Measurements from ENCODE around the gene ZNF512B. TPM values are rescaled to one million over a fixed set of nuclear protein-coding genes. Genes with fewer than 3 reads are reported as not detected.
A peak's percentile ranks its signal among the peaks of the same experiment; 100 is the strongest.
"Not testable (repeated sequence)": the region's sequence is repeated elsewhere in the genome, so short reads cannot be mapped to it uniquely, and the experiment has no call there.

The ZNF512B gene
- total RNA-seq (10 to 100 TPM in 7 of 9 donors, 1 to 10 TPM in 2; 8.5 to 24.7 (median 14.0) TPM), polyA plus RNA-seq (10 to 100 TPM in 2 of 3 donors, 1 to 10 TPM in 1; 3.5 to 39.4 (median 12.1) TPM)
- long read RNA-seq, donor 1: 0 reads
- long read RNA-seq, donor 2, partial matches to known transcripts: 5 of 5 reads
- long read RNA-seq, donor 2, other reads (novel, unspliced or antisense): 0 of 5 reads
- long read RNA-seq, donor 3: 0 reads
- long read RNA-seq, donor 4: 0 reads
- long read RNA-seq, donor 5, full-length matches to known transcripts: 4 of 25 reads
- long read RNA-seq, donor 5, partial matches to known transcripts: 1 of 25 reads
- long read RNA-seq, donor 5, other reads (novel, unspliced or antisense): 20 of 25 reads
- long read RNA-seq, donor 6: 0 reads
- long read RNA-seq, donor 7: 0 reads
- long read RNA-seq, donor 8, full-length matches to known transcripts: 1 of 1 reads
- long read RNA-seq, donor 8, partial matches to known transcripts: 0 of 1 reads
- long read RNA-seq, donor 8, other reads (novel, unspliced or antisense): 0 of 1 reads
- long read RNA-seq, donor 9: 0 reads
- long read RNA-seq, donor 10: 0 reads

- TF ChIP-seq POLR2A (IDR thresholded peaks at IDR 0.05) (no peak), CTCF (IDR thresholded peaks at IDR 0.05) (no peak)
- H3K9me3 ChIP-seq (replicated peaks in 1 of 3): no peaks in the 10 kb centered on the region
- H3K27ac ChIP-seq: peak within 1 kb of the TSS in 4 of 5 donors; percentile 43 to 68 (median 54)
- DNase-seq: peak; percentile 71 to 82 (median 78)
- intact Hi-C loops (cut with DNase I): loop anchor here (10.0 kb wide), 2 partner anchors 185 to 355 kb away; no protein-coding TSS in a partner anchor
- peak within 1 kb of the TSS in 3 of 4 donors; percentile 49 to 92 (median 60) for H3K4me3 ChIP-seq
- H3K36me3 ChIP-seq (replicated peaks in 1 of 2): peaks cover 0 to 14% of the 10 kb centered on the region in 2 donors
- H3K27me3 ChIP-seq: no peaks in the 10 kb centered on the region
- WGBS, 4 donors: 5 to 12% (median 6%) methylated on average over 1 to 59 of the region's 73 CpGs
- peaks cover 8 to 20% of the 10 kb centered on the region in 2 donors for H3K4me1 ChIP-seq (replicated peaks in 1 of 2)
These were observed at the start of gene ZNF512B for GRCh38 chr20:63969838-63970713. Gene ZNF512B, minus strand, starts transcription at chr20:63969930. Its CDS starts 1,980 bp downstream, at chr20:63967950.

- TF ChIP-seq POLR2A (IDR thresholded peaks at IDR 0.05): no peak
- no peak for TF ChIP-seq CTCF (IDR thresholded peaks at IDR 0.05)
- WGBS, 4 donors: 72 to 87% (median 77%) methylated on average over 2 of the region's 2 CpGs
- Histone ChIP-seq H3K9me3 (replicated peaks in 1 of 3) (no peaks in the 10 kb centered on the region), H3K27ac (no peak overlapping the region), H3K4me1 (replicated peaks in 1 of 2) (no peaks in the 10 kb centered on the region), H3K36me3 (replicated peaks in 1 of 2) (peaks cover 0 to 81% of the 10 kb centered on the region in 2 donors), H3K4me3 (no peak overlapping the region), H3K27me3 (no peaks in the 10 kb centered on the region)
- intact Hi-C loops (cut with DNase I): no loop called here
- no peak for DNase-seq
These were observed 45.9 kb upstream of the ZNF512B start for GRCh38 chr20:64015635-64016034.

GRCh38 chr20:64012385-64013154, 42.8 kb upstream of the ZNF512B start:
- intact Hi-C loops (cut with DNase I); H3K4me3 ChIP-seq; H3K27ac ChIP-seq: not testable (repeated sequence)

GRCh38 chr20:64011366-64011779, 41.6 kb upstream of the ZNF512B start:
- Histone ChIP-seq H3K4me1 (replicated peaks in 1 of 2) (no peaks in the 10 kb centered on the region), H3K9me3 (replicated peaks in 1 of 3) (no peaks in the 10 kb centered on the region), H3K27ac (no peak overlapping the region), H3K36me3 (replicated peaks in 1 of 2) (peaks cover 0 to 70% of the 10 kb centered on the region in 2 donors), H3K27me3 (no peaks in the 10 kb centered on the region), H3K4me3 (no peak overlapping the region)
- TF ChIP-seq POLR2A (IDR thresholded peaks at IDR 0.05) (no peak), CTCF (IDR thresholded peaks at IDR 0.05) (no peak)
- WGBS, 4 donors: 91 to 99% (median 97%) methylated on average over 12 to 16 of the region's 16 CpGs
- intact Hi-C loops (cut with DNase I): no loop called here
- DNase-seq: no peak

More at GRCh38 chr20:64012385-64013154, 42.8 kb upstream of the ZNF512B start:
- not testable (repeated sequence) for H3K27me3 ChIP-seq; H3K4me1 ChIP-seq (replicated peaks in 1 of 2); H3K9me3 ChIP-seq (replicated peaks in 1 of 3); DNase-seq
- WGBS, 4 donors: 87 to 95% (median 90%) methylated on average over 8 to 11 of the region's 20 CpGs
- peaks cover 0 to 75% of the 10 kb centered on the region in 2 donors for H3K36me3 ChIP-seq (replicated peaks in 1 of 2)
